ENCODE data around the gene F12.
"Not testable (repeated sequence)": the region's sequence is repeated elsewhere in the genome, so short reads cannot be mapped to it uniquely, and the experiment has no call there.

The F12 gene

DNA sequence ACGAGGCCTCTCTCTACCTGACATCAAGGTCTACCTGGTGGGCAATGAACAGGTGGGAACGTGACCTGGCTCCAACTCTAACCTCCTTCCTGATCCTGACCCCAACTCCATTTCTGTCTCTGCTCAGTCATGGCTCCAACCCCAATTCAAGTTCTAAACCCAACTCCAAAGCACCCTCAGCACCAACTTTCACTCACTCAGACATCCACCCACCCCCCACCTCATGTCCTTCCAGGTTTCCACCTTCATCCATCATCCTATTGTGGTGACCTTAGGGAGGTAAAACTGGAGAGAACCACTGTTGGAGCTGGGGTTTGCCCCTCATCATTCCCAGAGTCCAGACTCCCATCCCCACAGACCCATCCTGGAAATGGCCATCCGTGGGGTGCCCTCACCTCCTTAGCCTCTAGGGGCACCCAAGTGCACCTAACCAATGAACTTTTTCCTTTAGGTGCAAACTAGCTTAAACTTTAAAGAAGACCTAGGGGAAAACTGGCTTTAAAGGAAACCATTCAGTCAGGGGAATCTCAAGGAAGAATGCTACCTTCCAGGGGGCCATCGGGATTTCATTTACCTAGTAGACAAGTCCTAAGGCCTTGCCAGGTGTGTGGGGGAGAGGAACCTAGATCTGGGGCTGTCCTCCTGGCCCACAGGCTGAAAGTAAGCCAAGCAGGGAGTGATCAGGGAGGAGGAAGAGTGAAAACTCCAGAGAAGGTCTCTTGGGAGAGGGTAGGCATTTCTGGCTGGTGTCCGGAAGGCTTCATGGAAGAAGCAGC is 40.3 kb downstream of the F12 start:
- peak; percentile 69 for DNase-seq (ENCODE audit: low spot score)

DNA sequence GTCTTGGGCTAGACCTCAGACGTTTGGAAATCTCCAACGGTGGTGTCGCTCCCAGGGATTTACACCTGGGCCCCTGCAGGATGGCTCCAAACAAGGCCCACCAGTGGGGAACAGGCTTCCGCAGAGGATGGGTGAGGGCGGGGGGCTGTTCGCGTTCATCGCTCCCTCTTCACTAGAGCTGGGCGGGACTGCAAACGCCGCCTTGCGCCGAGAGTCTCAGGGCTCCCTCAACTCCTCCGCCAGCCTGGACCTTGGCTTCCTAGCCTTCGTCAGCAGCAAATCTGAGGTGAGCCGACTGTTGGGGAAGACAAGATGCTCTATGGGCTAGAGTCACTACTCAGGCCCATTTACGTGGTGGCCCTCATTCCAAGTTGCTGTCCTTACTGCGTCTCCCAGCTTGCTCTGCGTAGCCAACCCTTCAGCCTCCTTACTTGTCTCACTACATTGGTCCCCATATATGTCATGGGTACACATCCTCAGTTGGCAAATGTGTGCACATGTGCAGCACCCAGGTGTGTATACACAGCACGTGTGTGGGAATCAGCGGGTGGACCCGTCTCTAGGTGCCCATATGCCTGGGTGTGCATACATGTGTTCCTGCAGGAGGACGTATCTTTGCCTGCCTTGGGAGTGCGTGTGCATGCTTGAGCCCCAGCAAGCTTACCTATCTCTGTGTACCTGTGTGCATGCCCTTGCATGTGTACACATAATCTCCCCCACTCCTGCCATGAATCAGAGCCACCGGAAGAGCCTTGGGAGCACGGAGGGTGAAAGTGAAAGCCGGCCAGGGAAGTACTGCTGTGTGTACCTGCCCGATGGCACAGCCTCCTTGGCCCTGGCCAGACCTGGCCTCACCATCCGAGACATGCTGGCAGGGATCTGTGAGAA is 41.1 kb downstream of the F12 start:
- no peak for DNase-seq (ENCODE audit: low spot score)

DNA sequence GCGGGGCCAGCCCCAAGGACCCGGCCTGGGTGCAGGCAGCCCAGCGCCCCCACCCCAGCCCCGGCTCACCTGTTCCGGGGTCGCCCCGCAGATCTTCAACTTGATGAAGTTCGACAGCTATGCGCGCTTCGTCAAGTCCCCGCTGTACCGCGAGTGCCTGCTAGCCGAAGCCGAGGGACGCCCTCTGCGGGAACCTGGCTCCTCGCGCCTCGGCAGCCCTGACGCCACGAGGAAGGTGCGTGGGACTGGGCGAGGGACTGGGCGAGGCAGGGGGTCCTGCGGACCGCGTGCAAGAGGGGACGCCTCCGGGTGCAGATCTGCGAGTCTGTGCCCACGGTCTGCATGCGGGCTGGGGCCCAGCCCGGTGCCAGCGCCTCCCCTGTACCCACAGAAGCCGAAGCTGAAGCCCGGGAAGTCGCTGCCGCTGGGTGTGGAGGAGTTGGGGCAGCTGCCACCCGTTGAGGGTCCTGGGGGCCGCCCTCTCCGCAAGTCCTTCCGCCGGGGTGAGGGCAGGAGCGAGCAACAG is 42.0 kb downstream of the F12 start:
- no peak for DNase-seq (ENCODE audit: low spot score)

DNA sequence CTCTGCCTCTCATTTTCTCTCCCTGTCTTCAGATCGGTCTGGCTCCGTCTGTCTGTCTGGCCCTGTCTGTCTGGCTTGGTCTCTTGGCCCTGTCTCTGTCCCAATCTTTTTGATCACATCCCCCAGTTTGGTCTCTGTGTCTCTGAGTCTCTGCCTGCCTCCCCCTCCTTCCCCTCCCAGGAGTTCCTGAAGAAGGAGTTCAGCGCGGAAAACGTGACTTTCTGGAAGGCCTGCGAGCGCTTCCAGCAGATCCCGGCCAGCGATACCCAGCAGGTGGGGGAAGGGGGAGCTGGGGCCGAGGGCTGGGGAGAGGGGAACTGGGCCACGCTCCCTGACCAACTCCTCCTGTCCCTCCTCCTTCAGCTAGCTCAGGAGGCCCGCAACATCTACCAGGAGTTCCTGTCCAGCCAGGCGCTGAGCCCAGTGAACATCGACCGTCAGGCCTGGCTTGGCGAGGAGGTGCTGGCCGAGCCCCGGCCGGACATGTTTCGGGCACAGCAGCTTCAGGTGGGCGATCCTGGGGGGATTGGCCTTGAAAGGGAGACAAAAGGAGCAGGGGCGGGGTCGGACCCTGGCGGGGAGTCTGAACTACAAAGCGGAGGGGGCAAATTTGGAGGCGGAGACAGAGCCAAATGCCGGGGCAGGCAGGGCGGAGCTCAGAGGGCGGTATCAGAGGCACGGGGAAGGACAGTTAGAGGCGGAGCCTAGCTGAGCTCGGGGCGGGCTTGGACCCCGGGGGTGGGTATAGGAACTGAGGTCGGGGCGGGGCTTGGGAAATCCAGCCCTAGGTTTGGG is 42.6 kb downstream of the F12 start:
- peak; percentile 96 for DNase-seq (ENCODE audit: low spot score)

DNA sequence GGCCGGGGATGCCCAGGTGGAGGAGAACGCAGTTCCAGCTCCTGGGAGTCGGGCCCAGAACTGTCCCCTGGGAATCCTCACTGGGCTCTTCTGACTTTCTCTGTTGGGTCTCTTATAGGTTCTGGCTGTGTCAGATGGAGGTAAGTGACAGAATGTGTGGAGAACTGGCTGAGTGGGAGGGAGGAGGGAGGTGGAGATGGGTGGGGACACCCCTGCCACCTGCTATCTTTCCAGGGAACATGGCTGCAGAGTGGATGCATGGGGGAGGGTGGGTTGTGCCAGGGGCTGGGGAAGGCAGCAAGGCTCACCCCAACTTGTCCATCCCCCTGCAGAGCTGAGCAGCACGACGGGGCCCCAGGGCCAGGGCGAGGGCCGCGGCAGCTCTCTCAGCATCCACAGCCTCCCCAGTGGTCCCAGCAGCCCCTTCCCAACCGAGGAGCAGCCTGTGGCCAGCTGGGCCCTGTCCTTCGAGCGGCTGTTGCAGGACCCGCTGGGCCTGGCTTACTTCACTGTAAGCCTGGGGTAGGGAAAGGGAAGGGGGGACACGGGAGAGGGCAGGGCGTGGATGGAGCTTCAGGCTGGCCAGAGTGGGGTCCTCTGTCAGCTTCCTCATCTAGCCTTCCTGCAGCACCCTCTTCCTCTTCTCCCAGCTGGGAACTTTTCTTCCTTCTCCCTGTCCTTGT is 43.4 kb downstream of the F12 start:
- DNase-seq (ENCODE audit: low spot score), result no peak

DNA sequence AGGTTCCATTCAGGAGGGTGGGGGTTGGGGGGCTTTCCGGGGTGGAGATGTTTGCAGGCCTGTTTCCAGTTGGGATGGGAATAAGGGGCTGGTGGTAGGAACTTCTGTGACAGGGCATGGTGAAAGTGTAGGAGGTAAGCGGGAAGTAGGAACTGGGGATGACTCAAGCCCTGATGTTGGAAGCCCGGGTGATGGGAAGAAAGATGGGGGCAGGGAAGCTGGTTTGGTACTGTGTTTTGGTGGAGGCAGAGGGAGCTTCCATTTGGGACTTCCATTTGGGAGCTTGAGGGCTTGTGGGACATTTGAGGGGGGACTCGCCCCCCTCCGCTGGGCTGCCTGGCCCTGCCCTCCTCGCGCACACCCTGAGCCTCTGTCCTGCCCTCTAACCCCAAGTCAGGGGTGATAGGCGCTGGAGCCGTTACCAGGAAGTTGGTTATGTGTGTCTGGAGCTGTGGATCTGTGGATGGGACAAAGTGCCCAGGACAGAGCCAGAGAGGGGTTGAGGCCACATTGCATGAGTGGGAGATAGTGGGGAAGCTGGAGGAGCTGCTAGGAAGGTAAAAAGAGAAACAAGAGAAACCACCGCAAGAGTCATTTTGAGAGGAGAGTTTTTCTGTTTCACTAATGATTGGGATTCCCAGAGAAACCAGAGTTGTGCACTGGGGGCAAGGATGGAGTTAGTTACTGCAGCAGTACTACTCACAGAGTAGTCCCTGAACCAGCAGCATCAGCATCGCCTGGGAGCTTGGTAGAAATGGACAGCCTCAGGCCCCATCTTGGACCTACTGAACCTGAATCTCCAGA is 45.0 kb downstream of the F12 start:
- DNase-seq (ENCODE audit: low spot score), result no peak

DNA sequence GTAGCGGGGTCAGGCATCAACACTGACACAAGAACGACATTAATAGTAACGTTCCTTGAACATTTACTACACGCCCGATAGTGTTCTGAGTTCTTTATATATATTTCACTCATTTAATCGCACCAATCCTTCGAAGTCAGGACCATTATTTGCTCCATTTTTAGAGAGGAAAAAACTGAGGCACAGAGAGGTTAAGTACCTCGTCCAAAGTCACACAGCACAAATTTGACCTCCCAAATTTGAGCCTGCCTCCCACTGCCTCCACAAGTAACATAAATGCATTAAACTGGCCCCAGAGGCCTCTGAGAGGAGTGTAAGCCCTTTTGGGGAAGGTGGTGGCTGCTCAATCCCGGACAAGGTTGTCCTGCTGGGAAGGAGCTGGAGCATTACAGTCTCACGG is 45.8 kb downstream of the F12 start:
- DNase-seq (ENCODE audit: low spot score), result no peak

DNA sequence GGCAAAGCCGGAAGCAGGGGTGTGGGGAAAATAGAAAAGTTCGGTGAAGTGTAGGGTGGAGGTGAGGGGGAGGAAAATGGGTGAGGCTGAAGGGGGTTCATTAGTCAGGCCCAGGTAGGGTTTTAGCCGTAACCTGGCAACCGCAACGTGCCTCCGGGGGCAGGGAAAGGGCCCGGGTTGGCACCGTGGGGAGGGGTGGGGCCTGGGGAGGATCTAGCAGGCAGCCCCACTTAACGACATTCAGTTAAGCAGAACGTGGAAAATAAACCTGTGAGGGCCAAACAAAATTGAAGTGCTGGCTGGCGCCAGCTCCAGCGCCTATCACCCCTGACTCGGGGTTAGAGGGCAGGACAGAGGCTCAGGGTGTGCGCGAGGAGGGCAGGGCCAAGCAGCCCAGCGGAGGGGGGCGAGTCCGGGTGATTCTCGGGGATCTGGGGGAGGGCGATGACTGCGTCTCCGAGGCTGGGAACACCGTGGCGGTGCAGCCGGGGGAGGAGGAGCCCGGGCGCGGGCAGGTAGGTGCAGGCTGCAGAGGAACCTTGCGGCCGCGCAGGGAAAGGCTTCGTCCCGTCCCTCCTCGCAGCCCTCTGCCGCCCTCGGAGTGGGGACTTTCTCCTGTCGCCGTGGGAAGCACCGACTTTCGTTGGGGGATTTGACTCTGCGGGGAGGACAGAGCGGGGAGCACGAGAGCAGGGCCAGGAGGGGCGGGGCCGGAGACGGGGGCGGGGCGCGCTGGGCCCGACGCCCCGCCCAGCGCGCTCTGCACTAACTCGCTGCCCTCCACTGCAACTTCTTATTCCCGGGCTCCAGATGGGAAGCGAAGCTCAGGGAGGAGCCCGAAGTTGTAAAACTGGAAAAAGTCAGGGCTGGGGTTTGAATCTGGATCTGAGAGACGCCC is 46.5 kb downstream of the F12 start:
- DNase-seq (ENCODE audit: low spot score), result peak; percentile 91

DNA sequence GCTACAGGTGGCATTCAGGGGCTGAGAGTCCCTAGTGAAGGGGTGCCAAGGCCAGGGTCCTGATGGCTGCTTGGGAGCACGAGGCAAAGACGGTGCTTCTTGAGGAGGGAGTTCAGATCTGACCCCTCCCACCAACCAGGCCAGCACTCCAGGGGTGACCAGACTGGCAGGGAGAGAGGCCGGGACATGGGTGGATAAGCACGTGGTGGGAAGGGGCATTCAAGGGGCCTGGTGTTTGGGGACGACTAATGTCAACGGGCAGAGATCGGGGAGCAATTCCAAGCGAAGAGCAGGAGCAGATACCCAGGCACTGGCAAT is 47.1 kb downstream of the F12 start:
- no peak for DNase-seq (ENCODE audit: low spot score)

DNA sequence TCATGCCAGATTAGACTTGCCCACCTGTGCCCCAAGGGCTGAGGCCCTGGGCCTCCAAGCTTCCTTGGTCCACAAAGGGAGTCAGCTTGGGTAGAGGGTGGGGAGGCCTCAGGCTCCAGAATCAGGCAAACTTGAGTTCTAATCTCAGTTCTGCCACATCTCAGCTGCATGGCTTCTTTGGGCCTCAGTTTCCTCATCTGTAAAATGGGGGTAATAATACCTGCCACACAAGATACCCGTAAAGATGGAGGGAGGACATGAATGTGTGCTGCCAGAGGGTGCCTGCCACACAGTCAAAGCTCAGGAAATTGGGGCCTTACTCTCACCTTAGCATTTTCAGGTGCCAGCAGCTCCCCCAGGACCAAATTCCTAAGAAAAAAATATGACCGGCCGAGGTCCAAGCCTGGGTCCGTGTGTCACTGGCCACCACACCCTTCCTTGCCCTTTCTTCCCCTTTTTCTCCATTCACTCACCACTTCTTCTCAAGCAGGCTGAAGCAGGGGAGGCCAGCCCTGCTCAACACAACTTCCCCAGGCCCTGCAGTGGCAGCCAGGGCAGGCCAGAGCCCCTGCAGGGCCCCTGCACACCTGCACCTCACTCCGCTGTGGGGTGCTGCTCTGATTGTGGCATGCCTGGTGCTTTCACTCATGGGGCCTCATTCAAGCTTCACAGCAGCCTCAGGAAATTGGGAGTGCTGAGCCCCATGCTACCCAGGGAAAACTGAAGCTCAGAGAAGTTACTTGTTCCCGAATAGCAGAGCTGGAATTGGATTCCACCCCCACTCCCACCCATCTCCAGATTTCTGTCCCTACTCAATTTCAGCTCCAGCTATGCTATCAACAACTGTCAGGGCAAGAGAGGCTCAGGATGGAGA is 47.7 kb downstream of the F12 start:
- DNase-seq (ENCODE audit: low spot score), result no peak

DNA sequence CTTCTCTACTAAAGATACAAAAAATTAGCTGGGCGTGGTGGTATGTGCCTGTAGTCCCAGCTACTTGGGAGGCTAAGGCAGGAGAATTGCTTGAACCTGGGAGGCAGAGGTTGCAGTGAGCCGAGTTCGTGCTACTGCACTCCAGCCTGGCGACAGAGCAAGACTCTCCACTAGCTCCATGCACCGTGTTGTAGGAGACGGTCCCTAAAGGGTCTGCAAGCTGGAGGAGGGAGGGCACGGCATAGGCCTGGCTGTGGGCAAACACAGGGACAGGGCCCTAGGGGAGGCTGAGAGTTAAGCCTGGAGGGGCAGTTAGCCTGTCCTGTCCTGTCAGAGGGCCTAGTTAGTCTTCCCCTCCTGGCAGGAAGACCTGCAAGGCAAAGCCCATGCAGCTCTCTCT is 48.6 kb downstream of the F12 start:
- DNase-seq (ENCODE audit: low spot score), result not testable (repeated sequence)

DNA sequence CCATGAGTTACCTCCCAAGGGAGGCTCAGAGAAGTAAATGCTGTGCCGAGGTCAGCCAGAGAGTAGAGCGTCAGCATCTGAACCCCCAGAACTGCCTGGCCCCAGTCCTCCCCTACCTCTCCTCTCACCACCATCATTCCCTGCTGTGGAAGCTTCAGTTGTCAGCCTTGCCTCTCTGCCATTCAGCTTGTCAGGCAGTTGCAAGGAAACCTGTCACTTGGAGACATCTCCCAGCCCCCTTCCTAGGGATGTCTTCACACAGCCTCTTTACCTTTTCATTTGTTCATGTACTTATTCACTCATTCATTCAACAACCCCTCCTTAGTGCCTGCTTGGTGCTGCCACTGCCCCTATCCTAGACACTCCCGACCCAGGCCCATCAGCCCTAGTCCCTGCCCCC is 49.5 kb downstream of the F12 start:
- no peak for DNase-seq (ENCODE audit: low spot score)

DNA sequence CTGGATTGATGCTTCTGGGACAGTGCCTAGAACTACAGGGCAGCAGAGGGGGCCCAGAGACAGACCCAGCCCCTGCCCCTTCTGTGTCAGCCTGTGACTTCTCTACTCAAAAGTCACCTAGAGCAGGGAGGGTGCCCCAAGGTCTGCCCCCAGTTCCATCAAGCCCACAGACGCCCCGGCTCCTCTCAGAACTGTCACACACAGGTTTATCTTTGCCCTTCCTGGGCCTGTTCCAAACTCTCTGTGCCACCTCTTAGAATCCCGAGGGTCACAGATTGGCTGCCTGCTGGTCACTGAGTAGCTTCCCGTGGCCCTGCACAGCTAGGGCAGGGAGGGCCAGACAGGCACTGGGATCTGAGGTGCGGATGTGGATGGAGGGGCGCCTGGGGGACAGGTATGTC is 49.9 kb downstream of the F12 start:
- DNase-seq (ENCODE audit: low spot score), result no peak

DNA sequence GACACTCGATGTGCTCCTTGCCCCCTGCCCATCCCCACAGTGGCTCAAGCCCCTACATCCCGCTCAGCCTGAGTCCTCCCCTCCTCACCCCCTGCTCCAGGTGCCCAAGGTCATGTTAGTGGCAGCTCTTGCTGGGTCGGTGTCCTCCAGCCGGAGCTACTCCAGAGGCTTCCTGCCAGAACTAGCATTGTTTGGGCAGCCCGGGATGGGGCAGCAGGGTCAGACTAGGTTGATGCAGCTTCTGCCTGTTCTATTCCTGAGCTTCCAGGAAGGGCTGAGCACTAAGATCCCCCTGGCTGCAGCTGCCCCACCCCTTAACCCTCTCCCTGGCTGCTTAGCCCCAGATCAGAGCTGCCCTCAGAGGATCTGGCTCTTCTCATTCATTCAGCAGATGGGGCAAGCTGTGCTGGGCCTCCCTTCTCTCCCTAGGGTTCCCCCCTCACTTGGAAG is 51.0 kb downstream of the F12 start:
- no peak for DNase-seq (ENCODE audit: low spot score)

DNA sequence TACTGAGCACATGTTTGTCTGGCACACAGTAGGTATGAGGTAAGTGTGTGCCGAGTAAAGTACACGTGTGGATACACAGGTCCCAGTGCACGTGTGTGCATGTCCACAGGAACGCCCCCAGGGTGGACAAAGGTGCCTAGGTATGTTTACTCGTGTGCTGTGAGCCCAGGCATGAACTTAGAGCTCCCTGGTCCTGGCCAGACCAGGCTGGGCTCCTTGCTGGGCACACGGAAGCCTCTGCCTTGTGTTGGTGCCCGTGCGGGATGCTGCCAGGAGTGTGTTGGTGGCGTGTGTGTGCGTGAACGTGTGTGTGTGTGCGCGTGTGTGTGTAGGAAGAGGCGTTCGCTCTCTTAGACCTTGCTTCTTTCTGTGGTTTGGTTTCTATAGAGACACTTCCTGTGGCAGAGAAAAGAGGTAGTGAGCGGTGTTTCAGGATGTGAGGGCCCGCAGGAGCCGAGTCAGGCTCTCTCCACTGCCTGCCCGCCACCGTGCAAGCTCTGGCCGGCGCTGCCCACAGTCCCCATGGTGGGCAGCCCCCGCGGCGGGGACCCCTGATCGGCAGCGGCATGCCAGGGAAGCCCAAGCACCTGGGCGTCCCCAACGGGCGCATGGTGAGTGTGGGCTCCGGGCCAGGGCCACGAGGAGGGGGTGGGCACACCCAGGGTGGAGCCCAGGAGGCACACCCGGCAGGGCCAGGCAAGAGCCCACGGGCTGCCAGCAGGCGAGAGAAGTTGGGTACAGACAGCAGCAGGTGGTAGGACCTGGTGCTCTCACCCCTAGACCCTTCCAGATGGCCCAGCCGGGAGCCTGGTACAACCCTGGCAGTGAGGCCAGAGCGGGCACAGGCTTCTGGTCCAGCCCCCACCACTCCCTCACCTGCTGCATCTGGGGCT is 51.7 kb downstream of the F12 start, which contains the start of gene RGS14:
Gene RGS14 (plus strand): TSS at position 466 of the 893 bp plus-strand sequence. CDS start 101 bp downstream, at position 567.
- no peak for DNase-seq (ENCODE audit: low spot score)

DNA sequence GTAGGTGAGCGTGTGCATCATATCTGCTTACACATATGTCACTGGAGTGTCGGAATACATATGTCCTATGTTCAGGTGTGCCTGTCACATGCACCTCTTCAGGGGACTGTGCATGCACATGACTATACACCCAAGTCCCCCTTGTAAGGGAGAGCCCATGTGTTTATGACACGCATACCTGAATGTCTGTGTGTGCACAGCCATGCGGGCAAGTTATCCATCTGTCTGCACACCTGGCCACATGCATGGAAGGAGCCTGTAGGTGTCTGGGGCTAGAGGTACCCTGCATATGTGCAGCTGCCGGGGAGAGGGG is 52.3 kb downstream of the F12 start:
- no peak for DNase-seq (ENCODE audit: low spot score)

DNA sequence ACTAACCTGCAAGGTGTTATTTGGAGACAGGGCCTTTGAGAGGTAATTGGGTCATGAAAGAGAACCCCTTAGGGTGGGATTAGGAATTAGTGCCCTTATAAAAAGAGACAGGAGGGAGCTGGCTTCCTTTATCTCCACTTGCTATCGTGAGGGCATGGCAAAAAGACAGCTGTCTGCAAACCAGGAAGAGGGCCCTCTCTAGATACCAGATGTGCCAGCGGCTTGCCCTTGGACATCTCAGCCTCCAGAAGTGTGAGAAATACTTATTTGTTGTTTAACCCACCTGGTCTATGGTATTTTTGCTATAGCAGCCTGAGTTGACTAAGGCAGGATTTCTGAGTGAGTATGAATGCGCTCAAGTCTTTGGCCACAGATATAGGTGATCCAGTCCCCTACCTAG is 52.6 kb downstream of the F12 start:
- DNase-seq (ENCODE audit: low spot score), result no peak

DNA sequence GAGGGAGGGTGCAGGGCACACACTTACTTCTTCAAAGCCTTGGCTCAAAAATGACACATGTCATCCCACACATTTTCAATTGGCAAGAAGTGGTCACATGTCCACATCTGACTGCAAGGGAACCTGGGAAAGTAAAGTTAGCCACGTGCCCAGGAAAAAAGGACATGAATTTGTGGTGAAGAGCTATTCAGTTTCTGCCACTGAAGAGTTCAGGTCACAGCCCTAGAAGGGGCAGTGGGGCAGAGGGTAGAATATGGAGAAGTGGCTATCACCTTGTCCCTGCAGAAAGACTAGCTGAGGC is 53.5 kb downstream of the F12 start:
- no peak for DNase-seq (ENCODE audit: low spot score)

Data from GM03348 (cell line).